Smooth muscle cell (in vitro differentiated cells): ENCODE data around the gene CNTNAP5. TPM values are rescaled to one million over a fixed set of nuclear protein-coding genes. Genes with fewer than 3 reads are reported as not detected.

ENCODE experiments used
- DNase-seq: peaks from one replicate; lab custom pipeline; 2025; ENCODE audit not compliant: unreplicated experiment; lab: John Stamatoyannopoulos, UW
- H2AFZ ChIP-seq: fragments of 200-600 bp; sonication (generic); 2 replicates; pipeline ENCODE4 v1.6.0; 2016; ENCODE audit warnings: antibody characterized with exemption, low read depth, mild to moderate bottlenecking
- H3F3A ChIP-seq: fragments of 200-600 bp; sonication (generic); 2 replicates; pipeline ENCODE4 v1.6.0; 2017; ENCODE audit warnings: antibody characterized with exemption, low read depth
- H3K27ac ChIP-seq: fragments of 200-600 bp; sonication (generic); 2 replicates; pipeline ENCODE4 v1.5.1; 2016; ENCODE audit warnings: low read depth, mild to moderate bottlenecking
- H3K27me3 ChIP-seq: fragments of 200-600 bp; sonication (generic); 2 replicates; pipeline ENCODE4 v1.6.1; 2016; ENCODE audit warnings: low read depth, mild to moderate bottlenecking
- H3K36me3 ChIP-seq: fragments of 200-600 bp; sonication (generic); 2 replicates; pipeline ENCODE4 v1.5.1; 2016; ENCODE audit warnings: low read depth
- H3K4me1 ChIP-seq: fragments of 200-600 bp; sonication (generic); 2 replicates; pipeline ENCODE4 v1.5.1; 2016; ENCODE audit warnings: low read depth
- H3K4me2 ChIP-seq: fragments of 200-600 bp; sonication (generic); 2 replicates; pipeline ENCODE4 v1.6.0; 2016; ENCODE audit warnings: mild to moderate bottlenecking
- H3K4me3 ChIP-seq: fragments of 200-600 bp; sonication (generic); 2 replicates; pipeline ENCODE4 v1.5.1; 2016; ENCODE audit warnings: mild to moderate bottlenecking
- H3K79me2 ChIP-seq: fragments of 200-600 bp; sonication (generic); 2 replicates; pipeline ENCODE4 v1.6.0; 2016; ENCODE audit warnings: low read depth, mild to moderate bottlenecking
- H3K9ac ChIP-seq: fragments of 200-600 bp; sonication (generic); 2 replicates; pipeline ENCODE4 v1.6.0; 2016; ENCODE audit warnings: low read depth
- H3K9me3 ChIP-seq: fragments of 200-600 bp; sonication (generic); replicated peaks from 2 replicates; pipeline ENCODE4 v1.5.1; 2016; ENCODE audit warnings: low read depth
- H4K20me1 ChIP-seq: fragments of 200-600 bp; sonication (generic); 2 replicates; pipeline ENCODE4 v1.6.0; 2016; ENCODE audit warnings: low read depth
- WGBS: methylation state at CpG from one replicate; pipeline ENCODE4 v1.1.7; 2016; ENCODE audit warnings: low lambda C conversion rate; 5-methylcytosine and 5-hydroxymethylcytosine counted together
- polyA plus RNA-seq: library from polyadenylated mRNA; unstranded; fragments of >200 nt; fragmentation: Nextera tagmentation; extraction: Ambion mirVana; gene quantifications from 2 replicates; pipeline ENCODE4 v1.2.1, GENCODE V29; 2016
- total RNA-seq: library from RNA; depleted of rRNA; stranded (reverse); fragments of >200 nt; gene quantifications from 2 replicates; pipeline ENCODE4 v1.2.3, GENCODE V29; 2014
- TF ChIP-seq, protein P1 (sequence below): fragments of 200-600 bp; sonication (generic); IDR thresholded peaks from 2 replicates; pipeline ENCODE4 v1.5.1; 2017; ENCODE audit warnings: borderline replicate concordance, mild to moderate bottlenecking, antibody characterized with exemption; ENCODE audit not compliant: insufficient read depth, poor library complexity, severe bottlenecking

CNTNAP5 gene
- total and polyA plus RNA-seq, 2 experiments from 2014 or later, result not detected

DNA sequence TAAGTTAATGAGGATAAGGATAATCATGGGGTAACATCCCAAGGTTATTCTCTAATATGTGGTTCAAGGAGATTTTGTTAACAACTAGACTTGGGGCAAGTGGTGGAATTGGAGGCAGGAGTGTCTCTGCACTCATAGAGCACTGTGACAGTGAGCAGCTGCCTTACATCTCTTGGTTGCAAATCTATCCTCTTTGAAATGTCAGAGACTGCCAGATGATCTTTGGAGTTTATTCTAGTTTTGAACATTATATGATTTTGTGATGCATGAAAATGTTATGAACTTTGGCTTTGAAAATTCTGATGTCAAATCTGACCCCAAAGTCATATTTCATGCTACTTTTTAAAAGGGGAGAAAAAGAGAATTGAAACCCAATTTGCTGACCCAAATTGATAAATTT lies 861.1 kb downstream of the CNTNAP5 start:
- Histone ChIP-seq H3K27ac (no peak overlapping the region), H3K9me3 (no peaks in the 10 kb centered on the region), H3F3A (no peaks in the 10 kb centered on the region), H4K20me1 (no peaks in the 10 kb centered on the region), H3K4me2 (no peak overlapping the region), H2AFZ (no peak overlapping the region), H3K79me2 (no peaks in the 10 kb centered on the region), H3K27me3 (no peaks in the 10 kb centered on the region), H3K9ac (no peak overlapping the region), H3K4me1 (no peaks in the 10 kb centered on the region), H3K4me3 (no peak overlapping the region), H3K36me3 (no peaks in the 10 kb centered on the region)
- TF ChIP-seq, protein P1, sequence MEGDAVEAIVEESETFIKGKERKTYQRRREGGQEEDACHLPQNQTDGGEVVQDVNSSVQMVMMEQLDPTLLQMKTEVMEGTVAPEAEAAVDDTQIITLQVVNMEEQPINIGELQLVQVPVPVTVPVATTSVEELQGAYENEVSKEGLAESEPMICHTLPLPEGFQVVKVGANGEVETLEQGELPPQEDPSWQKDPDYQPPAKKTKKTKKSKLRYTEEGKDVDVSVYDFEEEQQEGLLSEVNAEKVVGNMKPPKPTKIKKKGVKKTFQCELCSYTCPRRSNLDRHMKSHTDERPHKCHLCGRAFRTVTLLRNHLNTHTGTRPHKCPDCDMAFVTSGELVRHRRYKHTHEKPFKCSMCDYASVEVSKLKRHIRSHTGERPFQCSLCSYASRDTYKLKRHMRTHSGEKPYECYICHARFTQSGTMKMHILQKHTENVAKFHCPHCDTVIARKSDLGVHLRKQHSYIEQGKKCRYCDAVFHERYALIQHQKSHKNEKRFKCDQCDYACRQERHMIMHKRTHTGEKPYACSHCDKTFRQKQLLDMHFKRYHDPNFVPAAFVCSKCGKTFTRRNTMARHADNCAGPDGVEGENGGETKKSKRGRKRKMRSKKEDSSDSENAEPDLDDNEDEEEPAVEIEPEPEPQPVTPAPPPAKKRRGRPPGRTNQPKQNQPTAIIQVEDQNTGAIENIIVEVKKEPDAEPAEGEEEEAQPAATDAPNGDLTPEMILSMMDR, result no peak
- DNase-seq, result no peak

DNA sequence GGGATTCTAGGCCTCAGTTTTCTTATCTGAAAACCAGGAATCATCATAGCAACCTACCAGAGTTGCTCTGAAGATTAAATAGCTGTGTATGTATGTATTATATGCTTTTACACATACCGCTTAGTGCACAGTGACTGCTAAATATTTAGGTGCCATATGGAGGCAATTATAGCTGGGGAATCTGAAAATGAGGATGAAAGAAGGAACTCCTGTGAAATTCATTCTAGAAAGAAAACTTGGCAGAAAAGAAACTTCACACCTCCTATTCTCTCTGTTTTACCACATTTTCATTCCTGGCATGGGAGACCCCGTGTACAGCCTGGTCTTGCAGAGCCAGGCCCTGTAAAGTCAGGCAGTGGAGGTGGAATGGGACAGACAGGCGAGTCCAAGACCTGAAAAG lies 862.4 kb downstream of the CNTNAP5 start:
- TF ChIP-seq, protein P1, result no peak
- H3K36me3 ChIP-seq, result no peaks in the 10 kb centered on the region
- no peak for DNase-seq
- H3K27ac ChIP-seq, result no peak overlapping the region
- no peaks in the 10 kb centered on the region for H3F3A ChIP-seq
- H4K20me1 ChIP-seq, result no peaks in the 10 kb centered on the region
- no peak overlapping the region for H3K4me3 ChIP-seq
- H3K4me2 ChIP-seq, result no peak overlapping the region
- no peaks in the 10 kb centered on the region for H3K4me1 ChIP-seq
- no peaks in the 10 kb centered on the region for H3K9me3 ChIP-seq
- H3K79me2 ChIP-seq, result no peaks in the 10 kb centered on the region
- 82% methylated on average over 3 of the region's 3 CpGs for WGBS
- H2AFZ ChIP-seq, result no peak overlapping the region
- H3K9ac ChIP-seq, result no peak overlapping the region
- H3K27me3 ChIP-seq, result no peaks in the 10 kb centered on the region

DNA sequence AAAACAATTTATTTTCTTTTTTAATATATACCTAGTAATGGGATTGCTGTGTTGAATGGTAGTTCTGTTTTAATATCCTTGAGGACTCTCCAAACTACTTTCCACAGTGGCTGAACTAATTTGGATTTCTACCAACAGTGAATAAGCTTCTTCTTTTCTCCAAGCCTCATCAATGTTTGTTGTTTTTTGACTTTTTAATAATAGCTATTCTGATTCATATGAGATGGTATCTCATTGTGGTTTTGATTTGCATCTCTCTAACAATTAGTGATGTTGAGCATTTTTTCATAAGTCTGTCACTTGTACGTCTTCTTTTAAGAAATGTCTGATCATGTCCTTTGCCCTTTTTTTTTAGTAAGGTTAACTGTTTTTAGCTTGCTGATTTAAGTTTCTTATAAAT lies 863.3 kb downstream of the CNTNAP5 start:
- no peaks in the 10 kb centered on the region for H3K9me3 ChIP-seq
- TF ChIP-seq, protein P1, result no peak
- H3K27ac ChIP-seq, result no peak overlapping the region
- no peak for DNase-seq
- H3K79me2 ChIP-seq, result no peaks in the 10 kb centered on the region
- no peaks in the 10 kb centered on the region for H3K36me3 ChIP-seq
- H3F3A ChIP-seq, result no peaks in the 10 kb centered on the region
- no peak overlapping the region for H3K4me2 ChIP-seq
- H3K27me3 ChIP-seq, result no peaks in the 10 kb centered on the region
- WGBS, result 91% methylated on average over 1 of the region's 1 CpG
- no peaks in the 10 kb centered on the region for H3K4me1 ChIP-seq
- H4K20me1 ChIP-seq, result no peaks in the 10 kb centered on the region
- H3K4me3 ChIP-seq, result no peak overlapping the region
- H2AFZ ChIP-seq, result no peak overlapping the region
- H3K9ac ChIP-seq, result no peak overlapping the region

DNA sequence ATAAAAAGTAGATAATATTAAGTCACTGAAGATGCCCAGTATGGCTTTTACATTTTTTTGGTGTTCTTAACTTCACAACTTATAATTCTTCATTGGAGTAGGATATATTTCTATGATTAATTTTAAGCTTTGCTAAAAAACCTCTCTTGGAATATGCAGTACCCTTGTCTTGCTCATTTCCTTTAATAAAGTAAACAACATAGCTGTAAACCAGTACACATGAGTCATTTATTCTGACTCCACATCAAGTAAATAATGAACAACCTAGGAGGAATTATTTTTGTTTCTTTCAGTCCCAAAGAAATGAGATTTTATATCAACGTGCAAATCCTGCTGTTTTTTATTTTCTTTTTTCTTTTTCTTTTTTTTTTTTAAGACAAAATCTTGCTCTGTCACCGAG lies 869.1 kb downstream of the CNTNAP5 start:
- no peaks in the 10 kb centered on the region for H3K27me3 ChIP-seq
- no peak overlapping the region for H3K4me2 ChIP-seq
- no peaks in the 10 kb centered on the region for H3F3A ChIP-seq
- H3K79me2 ChIP-seq, result no peaks in the 10 kb centered on the region
- H2AFZ ChIP-seq, result no peak overlapping the region
- no peaks in the 10 kb centered on the region for H4K20me1 ChIP-seq
- no peak overlapping the region for H3K4me3 ChIP-seq
- no peaks in the 10 kb centered on the region for H3K9me3 ChIP-seq
- H3K4me1 ChIP-seq, result no peaks in the 10 kb centered on the region
- no peak overlapping the region for H3K27ac ChIP-seq
- H3K9ac ChIP-seq, result no peak overlapping the region
- no peak for DNase-seq
- 67% methylated on average over 2 of the region's 2 CpGs for WGBS
- H3K36me3 ChIP-seq, result no peaks in the 10 kb centered on the region
- TF ChIP-seq, protein P1, result no peak
